Ishikawa (cell line): ENCODE results near the gene PDLIM1.

Source experiments
- CEBPB ChIP-seq: IDR thresholded peaks from 2 replicates; pipeline ENCODE4 v1.6.1; 2012
- CREB1 ChIP-seq: IDR thresholded peaks from 2 replicates; pipeline ENCODE4 v1.6.1; 2012; ENCODE audit warnings: low read depth
- EGR1 ChIP-seq: IDR thresholded peaks from 2 replicates; pipeline ENCODE4 v1.6.1; 2012
- EP300 ChIP-seq: IDR thresholded peaks from 2 replicates; pipeline ENCODE4 v1.6.1; 2012; ENCODE audit warnings: borderline replicate concordance
- FOXM1 ChIP-seq: IDR thresholded peaks from 2 replicates; pipeline ENCODE4 v1.6.1; 2012; ENCODE audit warnings: low read depth, borderline replicate concordance
- MAX ChIP-seq: IDR thresholded peaks from 2 replicates; pipeline ENCODE4 v1.6.1; 2012
- NFIC ChIP-seq: IDR thresholded peaks from 2 replicates; pipeline ENCODE4 v1.6.1; 2012
- RAD21 ChIP-seq: IDR thresholded peaks from 2 replicates; pipeline ENCODE4 v1.6.1; 2012; ENCODE audit warnings: low read depth
- REST ChIP-seq: IDR thresholded peaks from 2 replicates; pipeline ENCODE4 v1.6.1; 2012; ENCODE audit warnings: low read depth, mild to moderate bottlenecking
- TAF1 ChIP-seq: IDR thresholded peaks from 2 replicates; pipeline ENCODE4 v1.6.1; 2012; ENCODE audit warnings: low read depth, mild to moderate bottlenecking
- TCF12 ChIP-seq: IDR thresholded peaks from 2 replicates; pipeline ENCODE4 v1.6.1; 2012; ENCODE audit warnings: low read depth
- TEAD4 ChIP-seq: IDR thresholded peaks from 2 replicates; pipeline ENCODE4 v1.6.1; 2012
- USF1 ChIP-seq: IDR thresholded peaks from 2 replicates; pipeline ENCODE4 v1.6.1; 2012
- YY1 ChIP-seq: IDR thresholded peaks from 2 replicates; pipeline ENCODE4 v1.6.1; 2012; ENCODE audit warnings: low read depth
- ZBTB7A ChIP-seq: IDR thresholded peaks from 2 replicates; pipeline ENCODE4 v1.6.1; 2012; ENCODE audit warnings: low read depth

Gene PDLIM1

GRCh38 chr10:95248989-95249388 is 41.8 kb downstream of the PDLIM1 start:
- TF ChIP-seq TAF1: no peak

- no peak for TF ChIP-seq TCF12
- no peak for TF ChIP-seq EGR1
- no peak for TF ChIP-seq RAD21
- no peak for TF ChIP-seq TAF1
- TF ChIP-seq REST: no peak
- no peak for TF ChIP-seq USF1
- TF ChIP-seq ZBTB7A: no peak
These were observed 42.8 kb downstream of the PDLIM1 start for GRCh38 chr10:95247881-95248583.

GRCh38 chr10:95247200-95247880 is 43.5 kb downstream of the PDLIM1 start:
- TF ChIP-seq TAF1 (no peak), CREB1 (no peak), REST (no peak), USF1 (no peak), ZBTB7A (no peak), NFIC (no peak), FOXM1 (no peak), MAX (no peak), TEAD4 (no peak), EP300 (no peak), RAD21 (no peak), CEBPB (no peak), YY1 (no peak), TCF12 (no peak), EGR1 (no peak)

GRCh38 chr10:95246582-95247051 is 44.2 kb downstream of the PDLIM1 start:
- TF ChIP-seq TEAD4: no peak
- TF ChIP-seq RAD21: peak; percentile 87

GRCh38 chr10:95245425-95246055 is 45.3 kb downstream of the PDLIM1 start:
- TF ChIP-seq ZBTB7A (no peak), RAD21 (no peak), REST (no peak), TCF12 (no peak), CEBPB (no peak), USF1 (no peak), TEAD4 (no peak), FOXM1 (no peak), NFIC (no peak), YY1 (no peak), MAX (no peak), EGR1 (no peak), EP300 (no peak), TAF1 (no peak), CREB1 (no peak)
